ENCODE measurements around the gene SLCO3A1. TPM values are rescaled to one million over a fixed set of nuclear protein-coding genes. Genes with fewer than 3 reads are reported as not detected.

Gene SLCO3A1
- total RNA-seq, 1 experiment from 2014 or later: 1.7 TPM

GRCh38 chr15:92130244-92130643 is 276.7 kb downstream of the SLCO3A1 start:
- in situ Hi-C loops (cut with HindIII; ENCODE audit: low pct_unique_long_range_greater_than_20kb, low sequenced_read_pairs): no loop called here
- no peak for DNase-seq (ENCODE audit: low read depth, low spot score)

DNA sequence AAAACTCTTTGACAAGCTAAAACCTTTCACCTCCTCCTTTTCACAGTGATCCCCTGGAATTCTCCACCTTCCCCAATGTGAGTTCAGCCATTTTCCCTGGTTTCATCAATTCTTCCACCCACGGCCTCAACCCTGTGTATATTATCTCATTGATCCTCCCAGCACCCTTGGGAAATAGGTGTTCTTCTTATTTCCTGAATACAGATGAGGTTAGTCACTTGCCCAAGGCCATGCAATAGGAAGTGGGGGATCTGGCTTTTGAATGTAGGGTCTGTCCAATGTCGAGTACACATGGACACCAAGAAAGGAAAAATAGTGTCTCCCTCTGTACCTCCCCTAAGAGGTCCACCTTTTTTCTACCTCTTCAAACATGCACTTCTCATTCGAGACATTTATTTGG is 277.4 kb downstream of the SLCO3A1 start:
- in situ Hi-C loops (cut with HindIII; ENCODE audit: low pct_unique_long_range_greater_than_20kb, low sequenced_read_pairs): no loop called here
- DNase-seq (ENCODE audit: low read depth, low spot score): no peak

GRCh38 chr15:92132982-92133755 is 279.7 kb downstream of the SLCO3A1 start:
- no peak for DNase-seq (ENCODE audit: low read depth, low spot score)
- in situ Hi-C loops (cut with HindIII; ENCODE audit: low pct_unique_long_range_greater_than_20kb, low sequenced_read_pairs): no loop called here

DNA sequence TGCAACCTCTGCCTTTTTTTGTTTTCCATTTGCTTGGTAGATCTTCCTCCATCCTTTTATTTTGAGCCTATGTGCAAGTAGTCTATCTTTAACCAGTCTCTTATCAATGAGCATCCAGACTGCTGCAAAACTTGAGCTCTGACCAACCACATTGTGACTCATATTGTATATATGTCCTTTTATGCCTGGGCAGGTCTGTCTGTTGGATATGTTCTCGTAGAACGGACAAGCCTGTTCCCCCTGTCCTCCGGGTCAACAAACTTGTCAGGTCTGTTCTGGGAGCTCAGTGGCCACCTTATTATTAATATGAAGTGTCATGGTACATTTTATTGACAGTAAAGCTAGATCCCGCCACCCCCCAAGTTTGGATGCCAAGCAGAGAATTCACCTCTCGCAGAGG is 287.3 kb downstream of the SLCO3A1 start:
- in situ Hi-C loops (cut with HindIII; ENCODE audit: low pct_unique_long_range_greater_than_20kb, low sequenced_read_pairs): no loop called here
- no peak for DNase-seq (ENCODE audit: low read depth, low spot score)

DNA sequence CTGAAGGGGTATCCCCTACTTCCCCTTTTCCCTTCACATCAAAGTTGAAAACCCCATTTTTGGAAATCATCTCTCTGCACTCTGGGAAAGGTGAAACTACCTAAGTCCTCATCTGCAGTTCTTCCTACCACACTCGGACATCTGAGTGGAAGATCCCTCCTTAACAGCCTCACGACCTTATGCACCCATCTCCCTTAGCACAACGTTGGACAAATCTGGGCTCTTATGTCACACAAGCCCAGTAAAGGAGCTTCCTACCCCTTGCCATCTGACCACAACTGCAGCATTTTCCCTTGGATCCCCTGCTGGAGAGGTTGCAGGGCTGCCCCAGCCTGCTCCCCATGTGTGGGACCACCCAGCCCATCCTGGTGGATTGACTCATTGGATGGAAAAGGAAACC is 288.1 kb downstream of the SLCO3A1 start:
- in situ Hi-C loops (cut with HindIII; ENCODE audit: low pct_unique_long_range_greater_than_20kb, low sequenced_read_pairs): no loop called here
- no peak for DNase-seq (ENCODE audit: low read depth, low spot score)

- peak; percentile 72 for DNase-seq (ENCODE audit: low read depth, low spot score)
- in situ Hi-C loops (cut with HindIII; ENCODE audit: low pct_unique_long_range_greater_than_20kb, low sequenced_read_pairs): no loop called here
These were observed 289.0 kb downstream of the SLCO3A1 start for GRCh38 chr15:92142242-92143232.

DNA sequence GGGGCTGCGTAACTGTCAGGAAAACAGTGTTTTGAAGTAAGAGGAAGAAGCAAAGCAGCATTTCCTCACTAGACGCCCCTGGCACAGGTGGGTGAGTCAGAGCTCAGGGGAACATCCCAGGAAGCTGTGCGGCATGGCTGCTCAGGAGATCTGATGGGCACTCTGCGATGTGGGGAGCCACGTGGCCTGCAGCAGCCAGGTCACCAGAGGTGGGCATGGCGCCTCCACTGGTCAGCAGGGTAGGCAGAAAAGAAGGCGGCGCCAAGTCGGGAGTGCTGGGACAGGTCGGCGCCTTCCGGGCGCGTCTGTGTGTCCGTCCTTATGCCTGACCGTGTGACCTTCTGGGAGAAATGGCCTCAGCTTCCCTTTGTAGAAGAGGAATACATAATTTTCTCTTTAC is 290.3 kb downstream of the SLCO3A1 start:
- in situ Hi-C loops (cut with HindIII; ENCODE audit: low pct_unique_long_range_greater_than_20kb, low sequenced_read_pairs): no loop called here
- DNase-seq (ENCODE audit: low read depth, low spot score): no peak

DNA sequence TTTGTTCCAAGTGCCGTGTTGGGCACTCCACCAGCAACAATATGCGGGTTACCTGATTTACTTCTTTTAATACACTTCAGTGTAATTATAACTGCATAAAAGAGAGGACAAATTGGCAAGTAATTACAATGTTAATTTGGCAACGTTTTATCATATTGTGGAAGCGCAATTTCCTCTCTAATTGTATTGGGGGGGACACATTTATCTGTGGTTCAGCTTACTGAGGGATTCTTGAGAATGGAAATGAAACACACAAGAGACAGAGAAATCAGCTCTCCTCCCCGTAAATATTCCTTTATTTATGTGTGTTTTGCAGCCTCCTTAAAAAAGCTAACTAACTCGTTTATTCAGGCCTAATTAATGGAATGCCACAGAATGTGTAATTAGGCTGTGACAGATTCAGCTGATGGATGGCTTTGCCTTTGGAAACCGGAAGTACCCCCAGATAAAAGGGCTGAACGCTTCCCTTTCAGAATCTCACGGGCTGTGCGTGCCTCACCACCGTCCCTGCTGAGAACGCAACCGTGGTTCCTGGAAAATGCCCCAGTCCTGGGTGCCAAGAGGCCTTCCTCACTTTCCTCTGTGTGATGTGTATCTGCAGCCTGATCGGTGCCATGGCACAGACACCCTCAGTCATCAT is 293.1 kb downstream of the SLCO3A1 start:
- no peak for DNase-seq (ENCODE audit: low read depth, low spot score)
- in situ Hi-C loops (cut with HindIII; ENCODE audit: low pct_unique_long_range_greater_than_20kb, low sequenced_read_pairs): no loop called here

DNA sequence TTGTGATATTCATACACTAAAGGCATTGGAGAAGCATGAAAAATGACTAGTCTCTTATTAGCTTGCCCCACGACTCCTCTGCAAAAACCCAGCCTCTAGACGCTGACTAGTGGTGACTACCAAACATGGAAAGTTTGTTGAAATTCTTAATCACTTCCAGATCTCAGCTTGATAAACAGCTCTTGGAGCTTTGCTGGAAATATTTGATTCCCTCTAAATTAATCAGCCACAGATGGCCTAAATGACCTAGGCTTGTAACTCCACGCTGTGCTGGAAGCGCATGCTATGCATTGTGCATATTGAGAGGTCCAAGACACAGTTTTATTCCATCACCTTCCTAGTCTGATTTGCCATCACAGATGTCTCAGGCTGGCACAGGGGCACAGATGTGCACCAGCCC is 295.5 kb downstream of the SLCO3A1 start:
- in situ Hi-C loops (cut with HindIII; ENCODE audit: low pct_unique_long_range_greater_than_20kb, low sequenced_read_pairs): no loop called here
- DNase-seq (ENCODE audit: low read depth, low spot score): no peak

DNA sequence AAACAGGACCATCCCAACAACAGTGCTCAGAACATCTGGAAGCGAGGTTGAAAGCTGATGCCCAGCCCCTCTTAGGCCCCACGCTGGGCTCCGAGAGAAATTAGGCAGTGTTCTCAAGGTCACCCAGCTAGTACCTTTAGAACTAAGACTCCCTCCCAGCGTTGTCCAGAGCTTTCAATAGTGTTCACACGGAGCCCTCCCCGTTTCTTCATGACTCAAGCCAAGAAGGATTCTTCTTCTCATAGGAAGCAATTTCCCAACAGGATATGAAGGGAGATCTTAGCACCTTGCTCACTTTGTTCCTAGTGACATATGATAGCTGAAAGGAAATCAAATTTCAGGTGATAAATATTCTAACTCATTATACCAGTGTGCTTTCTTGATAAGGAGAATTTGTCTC is 296.0 kb downstream of the SLCO3A1 start:
- in situ Hi-C loops (cut with HindIII; ENCODE audit: low pct_unique_long_range_greater_than_20kb, low sequenced_read_pairs): no loop called here
- no peak for DNase-seq (ENCODE audit: low read depth, low spot score)

DNA sequence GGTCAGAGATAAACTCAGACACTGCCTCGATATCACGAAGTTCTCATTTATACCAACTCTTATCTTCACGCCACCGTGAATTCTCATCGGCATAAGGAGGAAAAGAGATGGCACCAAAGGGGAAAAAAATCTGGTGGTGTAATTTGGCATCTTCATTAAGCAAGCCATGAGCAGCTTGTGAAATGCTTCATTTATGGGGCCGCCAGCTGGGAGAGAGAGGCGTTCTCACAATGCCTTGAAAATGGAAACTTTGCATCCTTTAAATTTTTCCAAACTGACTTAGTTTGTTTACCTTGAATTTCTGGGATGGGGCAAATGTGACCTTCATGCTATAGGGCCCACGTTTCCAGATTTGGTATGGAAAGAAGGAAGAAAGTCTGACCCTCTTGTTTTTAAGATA is 297.7 kb downstream of the SLCO3A1 start:
- in situ Hi-C loops (cut with HindIII; ENCODE audit: low pct_unique_long_range_greater_than_20kb, low sequenced_read_pairs): no loop called here

GRCh38 chr15:92151741-92152140 is 298.2 kb downstream of the SLCO3A1 start:
- DNase-seq (ENCODE audit: low read depth, low spot score): no peak
- in situ Hi-C loops (cut with HindIII; ENCODE audit: low pct_unique_long_range_greater_than_20kb, low sequenced_read_pairs): no loop called here

More for the DNA sequence above, 297.7 kb downstream of the SLCO3A1 start:
- DNase-seq (ENCODE audit: low read depth, low spot score): no peak

- in situ Hi-C loops (cut with HindIII; ENCODE audit: low pct_unique_long_range_greater_than_20kb, low sequenced_read_pairs): no loop called here
These were observed 299.5 kb downstream of the SLCO3A1 start for GRCh38 chr15:92152983-92153382.

DNA sequence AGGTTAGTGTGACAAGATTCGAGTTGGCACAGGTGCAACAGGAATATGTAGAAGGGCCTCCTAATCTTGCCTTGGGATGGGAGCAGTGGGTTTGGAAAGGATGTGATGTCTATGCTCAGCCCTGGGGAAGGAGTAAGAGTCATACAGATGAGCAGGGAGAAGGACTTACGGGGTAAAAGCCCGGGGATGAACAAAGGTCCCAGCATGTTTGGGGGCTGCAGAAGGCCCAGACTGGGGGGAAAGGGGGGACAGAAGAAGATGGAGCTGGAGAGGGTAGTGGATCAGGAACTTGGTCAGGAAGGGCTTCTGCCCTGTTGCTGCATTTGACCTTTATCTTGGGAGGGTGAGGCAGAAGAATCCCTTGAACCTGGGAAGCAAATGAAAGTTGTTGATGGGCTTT is 300.1 kb downstream of the SLCO3A1 start:
- in situ Hi-C loops (cut with HindIII; ENCODE audit: low pct_unique_long_range_greater_than_20kb, low sequenced_read_pairs): no loop called here
- no peak for DNase-seq (ENCODE audit: low read depth, low spot score)

More at GRCh38 chr15:92152983-92153382, 299.5 kb downstream of the SLCO3A1 start:
- no peak for DNase-seq (ENCODE audit: low read depth, low spot score)

DNA sequence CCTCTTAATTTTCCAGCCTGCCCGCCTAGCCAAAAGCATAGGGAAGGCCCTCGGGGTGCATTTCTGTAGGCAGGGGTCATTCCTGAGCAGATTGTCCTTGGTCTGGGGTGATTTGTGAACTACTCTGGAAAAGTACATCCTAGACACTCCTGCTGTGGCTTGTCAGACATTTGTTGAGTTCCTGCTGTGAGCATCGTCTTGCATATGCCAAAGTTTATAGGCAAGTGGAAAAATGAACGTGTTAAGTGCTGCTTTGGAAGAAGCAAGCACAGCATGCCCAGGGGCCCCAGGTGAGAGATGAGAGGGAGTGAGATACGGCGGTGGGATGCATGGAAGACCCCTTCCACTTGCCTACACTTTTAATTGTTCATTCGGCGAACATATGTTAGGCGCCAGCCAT is 302.4 kb downstream of the SLCO3A1 start:
- DNase-seq (ENCODE audit: low read depth, low spot score): no peak
- in situ Hi-C loops (cut with HindIII; ENCODE audit: low pct_unique_long_range_greater_than_20kb, low sequenced_read_pairs): no loop called here

- no peak for DNase-seq (ENCODE audit: low read depth, low spot score)
- in situ Hi-C loops (cut with HindIII; ENCODE audit: low pct_unique_long_range_greater_than_20kb, low sequenced_read_pairs): no loop called here
These were observed 304.3 kb downstream of the SLCO3A1 start for GRCh38 chr15:92157666-92158298.

GRCh38 chr15:92158426-92158825 is 304.9 kb downstream of the SLCO3A1 start:
- no peak for DNase-seq (ENCODE audit: low read depth, low spot score)
- in situ Hi-C loops (cut with HindIII; ENCODE audit: low pct_unique_long_range_greater_than_20kb, low sequenced_read_pairs): no loop called here

GRCh38 chr15:92159481-92159880 is 306.0 kb downstream of the SLCO3A1 start:
- no peak for DNase-seq (ENCODE audit: low read depth, low spot score)
- in situ Hi-C loops (cut with HindIII; ENCODE audit: low pct_unique_long_range_greater_than_20kb, low sequenced_read_pairs): no loop called here

All from SK-MEL-5 (cell line).